ENCODE measurements around the gene NKAIN1.

DNA sequence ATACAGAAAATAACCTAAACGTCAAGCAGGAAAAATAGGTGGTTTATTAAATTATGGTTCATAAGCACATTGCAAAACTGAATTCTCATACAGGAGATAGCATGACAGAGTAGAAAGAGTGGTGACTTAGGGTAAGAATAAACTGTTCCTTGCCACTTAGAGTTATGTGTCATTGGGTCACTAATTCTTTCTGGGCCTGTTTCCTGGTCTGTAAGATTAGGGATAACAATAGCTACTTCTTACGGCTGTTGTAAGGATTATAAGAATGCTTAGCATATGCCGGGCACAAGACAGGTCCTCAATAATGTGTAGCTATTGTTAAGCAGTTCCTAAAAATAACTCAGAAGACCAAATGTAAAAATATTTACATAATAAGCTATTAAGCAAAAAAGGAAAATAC, 32.7 kb upstream of the NKAIN1 start:
- TF ChIP-seq CTCF (IDR thresholded peaks at IDR 0.05) (no peak), POLR2A (IDR thresholded peaks at IDR 0.05) (no peak)
